Mononuclear cell (primary cell): ENCODE results near the gene SNX20. TPM values are rescaled to one million over a fixed set of nuclear protein-coding genes. Genes with fewer than 3 reads are reported as not detected.

Source experiments
- H3K27me3 ChIP-seq: 2 replicates; pipeline ENCODE4 v1.6.0; 2011; ENCODE audit warnings: low read length, control low read depth; ENCODE audit not compliant: insufficient read depth
- H3K4me1 ChIP-seq: 2 replicates; pipeline ENCODE4 v1.5.1; 2011; ENCODE audit warnings: mild to moderate bottlenecking, low read length, control low read depth; ENCODE audit not compliant: insufficient read depth
- H3K4me3 ChIP-seq: 2 replicates; pipeline ENCODE4 v1.5.1; 2011; ENCODE audit warnings: mild to moderate bottlenecking, low read length, moderate library complexity
- H3K9me3 ChIP-seq: 2 replicates; pipeline ENCODE4 v1.5.1; 2011; ENCODE audit warnings: low read depth, mild to moderate bottlenecking, control low read depth, low read length
- total RNA-seq: library from RNA; depleted of rRNA; stranded (reverse); fragments of >200 nt; gene quantifications from one replicate; pipeline ENCODE4 v1.2.3, GENCODE V29; 2012

The SNX20 gene
- total RNA-seq, 1 donor, result 24.3 TPM

DNA sequence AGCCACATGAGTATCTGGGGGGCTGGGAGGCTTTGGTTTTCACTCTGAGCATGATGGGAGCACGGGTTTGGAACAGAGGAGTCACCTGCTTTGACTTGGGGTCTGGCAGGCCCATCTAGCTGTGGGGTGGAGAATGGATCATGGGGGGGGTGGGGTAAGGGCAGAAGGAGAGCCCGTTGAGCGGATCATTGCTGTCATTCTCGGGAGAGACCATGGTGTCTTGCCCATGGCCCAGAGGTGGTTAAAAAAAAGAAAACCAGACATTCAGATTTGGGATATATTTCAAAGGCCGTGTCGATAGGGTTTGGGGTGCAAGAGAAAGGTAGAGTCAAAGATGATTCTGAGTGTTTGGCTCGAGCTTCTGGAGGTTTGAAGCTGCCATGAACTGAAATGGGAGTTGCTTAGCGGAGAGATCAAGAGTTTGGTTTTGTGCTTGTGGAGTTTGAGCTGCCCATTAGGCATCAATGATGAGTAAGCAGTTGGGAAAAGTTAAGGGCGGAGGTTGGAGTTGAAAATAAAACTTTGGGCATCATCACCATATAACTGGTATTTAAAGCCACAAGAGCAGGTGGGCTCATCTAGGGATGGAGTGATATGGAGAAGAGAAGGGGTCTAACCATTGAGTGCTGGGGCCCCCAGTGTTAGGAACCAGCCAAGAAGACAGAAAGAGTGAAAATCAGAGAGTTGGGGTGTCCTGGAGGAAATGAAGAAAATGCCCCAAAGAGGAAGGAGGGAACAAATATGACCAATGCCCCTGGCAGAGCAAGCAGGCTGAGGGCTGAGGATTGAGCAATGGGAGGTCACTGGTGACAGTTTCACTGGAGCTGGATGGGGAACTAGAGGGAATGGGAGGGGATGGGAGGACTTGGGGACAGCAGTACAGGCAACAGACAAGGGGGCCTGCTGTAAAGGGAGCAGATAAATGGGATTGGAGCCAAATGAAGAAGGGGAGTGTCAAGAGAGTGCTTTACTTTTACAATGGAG is 14.2 kb upstream of the SNX20 start:
- peaks cover 74% of the 10 kb centered on the region for H3K4me1 ChIP-seq
- peak overlapping the region; percentile 68 for H3K4me3 ChIP-seq
- no peaks in the 10 kb centered on the region for H3K9me3 ChIP-seq
- no peaks in the 10 kb centered on the region for H3K27me3 ChIP-seq

DNA sequence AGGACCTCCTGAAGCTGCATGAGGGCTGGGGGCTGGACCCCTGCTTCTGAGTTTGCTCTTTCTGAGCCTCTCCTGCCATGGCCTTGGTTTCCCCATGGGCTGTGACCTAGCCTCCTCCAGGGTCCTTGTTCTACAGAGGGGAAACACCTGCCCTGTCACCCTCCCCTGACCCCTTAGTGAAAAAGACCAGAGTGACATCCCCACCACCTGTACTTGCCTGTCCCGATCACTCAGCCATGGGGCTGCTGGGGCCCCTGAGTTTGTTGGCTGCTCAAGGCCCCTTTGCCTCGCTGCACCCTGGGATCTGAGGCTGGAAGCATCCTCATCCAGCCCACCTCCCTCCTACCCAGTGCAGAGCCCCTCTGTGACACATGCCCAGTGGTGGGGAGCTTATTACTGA is 13.1 kb upstream of the SNX20 start:
- Histone ChIP-seq H3K9me3 (no peaks in the 10 kb centered on the region), H3K27me3 (no peaks in the 10 kb centered on the region), H3K4me3 (peak overlapping the region; percentile 68), H3K4me1 (peaks cover 63% of the 10 kb centered on the region)

DNA sequence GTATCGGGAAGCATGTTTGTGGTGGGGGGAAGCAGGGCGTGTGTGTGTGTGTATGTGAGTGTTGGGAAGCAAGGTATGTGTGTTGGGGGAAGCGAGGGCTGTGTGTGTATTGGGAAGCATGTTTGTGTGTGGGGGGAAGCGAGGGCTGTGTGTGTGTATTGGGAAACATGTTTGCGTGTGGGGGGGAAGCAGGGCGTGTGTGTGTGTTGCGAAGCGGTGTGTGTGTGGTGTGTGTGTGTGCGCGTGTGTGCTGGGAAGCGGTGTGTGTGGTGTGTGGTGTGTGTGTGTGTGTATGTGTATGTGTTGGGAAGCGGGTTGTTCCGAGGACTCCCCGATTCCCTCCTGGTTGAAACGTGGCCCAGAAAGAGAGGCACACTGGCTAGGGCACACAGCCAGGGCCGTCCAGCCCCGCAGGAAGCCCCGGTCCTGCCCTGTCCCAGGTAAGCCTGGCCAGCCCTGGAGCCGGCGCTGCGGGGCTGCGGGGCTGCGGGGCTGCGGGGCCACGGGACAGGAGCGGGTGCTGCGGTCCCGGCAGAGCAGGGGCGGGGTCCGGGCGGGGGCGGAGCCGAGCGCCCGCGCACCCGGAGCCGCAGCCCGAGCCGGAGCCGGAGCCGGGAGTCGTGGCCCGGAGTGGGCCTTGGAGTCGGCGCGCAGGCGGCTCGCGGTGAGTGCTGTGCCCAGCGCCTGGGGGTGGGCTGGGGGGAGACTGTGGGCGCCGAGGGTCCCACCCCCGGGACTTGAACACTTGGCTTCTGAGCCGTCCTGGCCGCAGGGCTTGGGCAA is 12.1 kb upstream of the SNX20 start, which contains the start of gene NOD2:
TSS of gene NOD2 (plus strand) at position 608 of the 783 bp plus-strand sequence. CDS start 5,890 bp downstream, outside the sequence.
- H3K4me3 ChIP-seq, result peak within 1 kb of the TSS; percentile 68

DNA sequence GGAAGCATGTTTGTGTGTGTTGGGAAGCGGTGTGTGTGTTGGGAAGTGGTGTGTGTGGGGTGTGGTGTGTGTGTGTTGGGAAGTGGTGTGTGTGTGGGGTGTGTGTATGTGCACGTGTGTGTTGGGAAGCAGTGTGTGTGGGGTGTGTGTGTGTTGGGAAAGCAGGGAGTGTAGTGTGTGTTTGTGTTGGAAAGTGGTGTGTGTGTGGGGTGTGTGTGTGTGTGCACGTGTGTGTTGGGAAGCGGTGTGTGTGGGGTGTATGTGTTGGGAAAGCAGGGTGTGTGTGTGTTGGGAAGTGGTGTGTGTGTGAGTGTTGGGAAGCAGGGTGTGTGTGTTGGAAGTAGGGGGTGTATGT is 11.5 kb upstream of the SNX20 start:
- Histone ChIP-seq H3K4me1 (peaks cover 54% of the 10 kb centered on the region), H3K9me3 (no peaks in the 10 kb centered on the region), H3K4me3 (no peak overlapping the region), H3K27me3 (no peaks in the 10 kb centered on the region)

More for the DNA sequence above, 12.1 kb upstream of the SNX20 start, which contains the start of gene NOD2:
- Histone ChIP-seq H3K4me1 (peaks cover 55% of the 10 kb centered on the region), H3K27me3 (no peaks in the 10 kb centered on the region), H3K9me3 (no peaks in the 10 kb centered on the region)

DNA sequence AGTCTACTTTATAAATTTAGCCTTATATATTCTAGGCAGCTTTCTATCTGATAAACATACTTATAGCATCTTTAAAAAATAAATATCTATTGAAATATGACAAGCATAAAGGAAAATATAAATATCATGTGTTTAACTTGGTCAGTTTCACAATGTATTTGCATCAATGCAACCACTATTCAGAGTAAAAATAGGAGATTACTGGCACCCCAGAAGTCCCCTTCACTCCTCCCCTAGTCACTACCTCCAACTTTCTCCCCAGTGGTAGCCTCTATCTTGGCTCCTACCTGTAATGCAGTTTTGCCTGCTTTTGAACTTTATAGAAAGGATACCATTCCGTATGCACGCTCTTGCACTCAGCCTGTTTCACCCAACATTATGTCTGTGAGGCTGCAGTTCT is 9.1 kb upstream of the SNX20 start:
- Histone ChIP-seq H3K4me1 (peaks cover 56% of the 10 kb centered on the region), H3K4me3 (no peak overlapping the region)

DNA sequence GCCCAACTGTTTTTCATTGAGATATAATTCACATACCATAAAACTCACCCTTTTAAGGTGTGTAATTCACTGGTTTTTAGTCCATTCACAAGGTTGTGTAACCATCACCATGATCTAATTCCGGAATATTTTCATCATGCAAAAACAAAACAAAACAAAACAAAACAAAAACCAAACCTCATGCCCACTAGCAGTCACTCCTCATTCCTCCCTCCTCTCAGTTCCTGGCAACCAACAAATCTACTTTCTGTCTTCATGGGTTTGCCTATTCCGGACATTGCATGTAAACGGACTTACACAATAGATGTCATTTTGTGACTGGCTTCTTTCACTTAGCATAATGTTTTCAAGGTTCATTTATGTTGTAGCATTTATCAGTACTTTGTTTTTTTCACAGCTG is 7.8 kb upstream of the SNX20 start:
- H3K9me3 ChIP-seq, result no peaks in the 10 kb centered on the region
- H3K4me3 ChIP-seq, result no peak overlapping the region
- H3K27me3 ChIP-seq, result no peaks in the 10 kb centered on the region
- peaks cover 56% of the 10 kb centered on the region for H3K4me1 ChIP-seq

More for the DNA sequence above, 9.1 kb upstream of the SNX20 start:
- Histone ChIP-seq H3K9me3 (no peaks in the 10 kb centered on the region), H3K27me3 (no peaks in the 10 kb centered on the region)

DNA sequence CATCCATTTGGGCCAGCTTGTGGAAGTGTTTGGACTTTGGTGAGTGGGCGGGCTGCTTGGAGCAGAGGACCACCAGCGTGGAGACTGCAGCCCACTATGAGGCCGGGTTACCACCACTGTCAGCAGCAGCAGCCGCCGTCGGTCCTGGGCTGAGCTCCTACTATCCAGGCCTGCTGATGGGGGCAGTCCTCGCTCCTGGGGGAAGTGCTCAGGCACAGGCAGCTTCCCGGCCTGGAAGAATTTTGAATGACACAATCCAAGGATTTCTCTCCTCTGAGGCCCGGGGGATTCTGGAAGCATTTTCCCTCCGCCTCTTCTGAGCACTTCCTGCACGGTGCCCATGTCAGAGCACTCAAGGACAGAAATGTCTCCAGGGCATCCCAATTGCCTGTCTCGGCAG is 7.0 kb upstream of the SNX20 start:
- Histone ChIP-seq H3K27me3 (no peaks in the 10 kb centered on the region), H3K4me1 (peaks cover 59% of the 10 kb centered on the region), H3K4me3 (no peak overlapping the region), H3K9me3 (no peaks in the 10 kb centered on the region)

DNA sequence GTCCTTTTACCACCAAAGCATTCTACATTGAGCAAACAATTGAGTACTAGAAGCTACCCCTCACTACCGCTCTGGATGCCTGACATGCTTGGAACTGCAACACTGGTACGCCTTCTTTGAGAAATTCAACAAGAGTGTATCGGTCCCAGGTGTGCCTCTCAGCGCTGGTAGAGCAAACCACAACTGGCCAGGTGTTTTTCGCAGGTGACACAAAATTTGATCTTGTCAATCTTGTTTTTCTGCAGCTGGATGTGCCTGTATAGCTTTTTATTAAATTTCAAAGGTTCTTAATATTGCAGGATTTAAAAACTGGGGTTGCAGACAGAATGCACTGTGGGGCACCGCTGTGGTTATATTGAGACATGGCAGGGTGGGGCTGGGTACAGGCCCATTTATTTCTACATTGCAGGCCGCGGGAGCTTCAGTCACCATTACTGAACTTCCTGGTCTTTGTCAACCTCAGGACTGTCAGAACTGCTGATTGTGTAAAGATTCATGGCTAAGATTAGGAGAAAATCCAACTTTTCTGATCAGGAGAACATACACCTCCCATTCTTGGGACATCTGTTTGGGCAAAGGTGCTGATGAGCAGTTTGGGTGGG is 4.5 kb upstream of the SNX20 start:
- Histone ChIP-seq H3K4me1 (peaks cover 73% of the 10 kb centered on the region), H3K27me3 (no peaks in the 10 kb centered on the region), H3K9me3 (no peaks in the 10 kb centered on the region), H3K4me3 (no peak overlapping the region)

DNA sequence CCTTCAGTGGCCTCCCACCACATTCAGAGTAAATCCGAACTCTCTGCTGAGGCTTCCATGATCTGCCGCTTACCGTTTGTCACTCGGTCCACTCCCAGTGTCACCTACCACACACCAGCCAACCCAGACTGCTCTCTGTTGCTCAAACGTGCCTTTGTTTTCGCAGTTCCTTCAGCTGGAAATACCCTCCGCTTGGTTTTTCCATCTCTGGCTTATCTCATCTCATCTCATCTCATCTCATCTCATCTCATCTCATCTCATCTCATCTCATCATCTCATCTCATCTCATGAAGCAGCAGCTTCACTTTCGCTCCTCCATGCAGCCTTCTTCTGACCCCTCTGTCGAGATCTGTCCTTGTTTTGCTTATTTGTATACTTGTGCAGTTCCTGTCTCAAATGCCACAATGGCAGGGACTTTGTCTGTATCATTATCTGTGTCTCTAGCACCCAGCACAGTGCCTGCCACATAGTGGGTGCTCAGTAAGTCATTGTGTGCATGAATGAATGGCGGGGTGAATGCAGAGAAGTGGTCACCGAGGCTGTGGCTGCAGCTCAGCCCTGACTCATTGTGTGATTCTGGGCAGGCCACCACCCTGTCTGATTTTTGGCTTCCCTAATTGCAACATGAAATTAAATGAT is 3.8 kb upstream of the SNX20 start:
- peaks cover 80% of the 10 kb centered on the region for H3K4me1 ChIP-seq
- no peaks in the 10 kb centered on the region for H3K27me3 ChIP-seq
- H3K9me3 ChIP-seq, result no peaks in the 10 kb centered on the region
- no peak overlapping the region for H3K4me3 ChIP-seq

DNA sequence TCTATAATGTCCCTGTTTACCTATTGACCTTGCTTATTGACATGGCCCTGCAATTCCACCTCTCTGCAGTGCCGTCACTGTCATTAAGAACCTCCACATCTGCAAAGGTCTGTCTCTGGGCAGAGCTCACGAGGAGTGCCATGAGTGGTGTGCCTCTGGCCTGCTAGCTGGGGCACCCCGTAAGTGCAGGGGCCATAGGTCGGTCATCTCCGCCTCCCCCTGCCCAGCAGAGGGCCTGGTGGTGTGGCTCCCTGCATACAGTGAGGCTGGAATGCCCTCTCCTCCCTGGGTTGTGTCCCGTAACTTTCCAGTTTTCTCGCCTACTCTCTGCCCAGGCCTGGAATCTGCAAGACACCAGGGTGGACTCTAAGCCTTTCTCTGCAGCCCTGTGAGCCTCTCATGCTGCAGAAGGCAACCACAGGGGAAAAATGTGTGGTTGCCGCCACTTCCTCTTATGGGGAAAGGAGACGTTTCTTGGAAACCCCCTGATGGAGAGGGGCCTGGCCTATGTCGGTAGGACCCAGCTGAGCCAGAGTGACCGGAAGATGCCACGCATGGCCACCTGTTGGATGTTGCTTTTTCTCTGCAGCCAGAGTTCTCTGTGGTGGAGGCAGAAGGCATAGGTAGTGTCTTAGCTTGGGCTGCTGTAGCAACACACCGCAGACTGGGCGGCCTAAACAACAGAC is 2.7 kb upstream of the SNX20 start:
- Histone ChIP-seq H3K27me3 (no peaks in the 10 kb centered on the region), H3K9me3 (no peaks in the 10 kb centered on the region), H3K4me1 (peaks cover 91% of the 10 kb centered on the region), H3K4me3 (no peak overlapping the region)

DNA sequence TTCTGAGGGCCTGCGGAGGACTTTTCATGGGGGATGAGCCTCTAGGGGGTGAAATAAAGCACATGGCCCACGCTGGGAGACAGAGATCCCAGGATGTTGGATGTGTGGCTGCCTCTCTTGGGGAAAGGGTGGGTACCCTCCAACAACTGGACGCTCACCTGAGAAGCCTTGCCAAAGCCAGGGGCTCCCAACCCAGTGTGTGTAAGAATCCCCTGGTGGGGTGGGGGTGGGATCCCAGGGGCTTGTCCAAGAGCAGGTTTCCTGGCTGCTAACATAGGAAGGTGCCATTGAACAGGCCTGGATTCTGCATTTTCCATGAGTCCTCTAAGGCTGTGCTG is 587 bp downstream of the SNX20 start:
- peak overlapping the region; percentile 77 for H3K4me3 ChIP-seq
- no peaks in the 10 kb centered on the region for H3K9me3 ChIP-seq
- peaks cover 83% of the 10 kb centered on the region for H3K4me1 ChIP-seq
- no peaks in the 10 kb centered on the region for H3K27me3 ChIP-seq

DNA sequence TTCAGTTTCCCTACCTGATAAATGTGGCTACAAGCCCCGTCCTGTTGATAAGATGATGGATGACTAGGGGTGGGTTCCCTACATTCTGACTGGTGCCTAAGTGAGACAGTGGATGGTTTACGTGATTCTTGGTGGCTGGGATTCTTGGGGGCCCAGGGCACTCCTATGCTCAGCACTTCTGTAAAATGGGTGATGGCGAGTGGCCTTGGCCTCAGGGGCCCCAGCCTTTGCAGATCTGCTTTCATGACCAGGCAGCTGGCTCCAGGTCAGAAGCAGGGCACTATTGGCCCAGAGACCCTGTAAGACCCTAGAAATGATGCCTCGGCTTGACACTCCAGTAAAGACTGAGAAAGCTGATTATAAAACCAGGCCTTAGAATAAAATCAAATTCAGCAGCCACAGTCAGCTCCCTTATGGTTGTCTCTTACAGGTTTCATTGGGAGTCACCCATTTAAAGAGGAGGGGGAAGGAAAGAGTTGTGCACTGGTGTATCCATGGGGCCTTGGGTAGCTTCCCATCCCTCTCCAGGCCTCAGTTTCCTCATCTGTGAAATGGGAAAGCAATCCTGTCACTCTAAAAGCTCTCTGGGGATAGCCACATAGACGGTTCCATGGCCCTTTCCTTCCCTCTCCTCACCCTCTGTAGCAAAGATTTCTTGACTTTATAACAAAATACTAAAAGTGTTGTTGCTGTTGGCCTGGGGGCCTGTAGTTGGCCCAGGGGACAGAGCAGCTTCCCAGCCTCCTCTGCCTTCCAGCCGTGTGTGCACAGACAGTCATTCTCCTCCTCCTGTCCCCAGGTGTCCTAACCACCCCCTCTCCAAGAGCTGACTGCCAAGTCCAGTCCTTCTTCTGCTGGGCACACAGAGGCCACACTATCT is 1.2 kb downstream of the SNX20 start:
- Histone ChIP-seq H3K4me3 (peak overlapping the region; percentile 77), H3K4me1 (peaks cover 77% of the 10 kb centered on the region), H3K27me3 (no peaks in the 10 kb centered on the region), H3K9me3 (no peaks in the 10 kb centered on the region)

DNA sequence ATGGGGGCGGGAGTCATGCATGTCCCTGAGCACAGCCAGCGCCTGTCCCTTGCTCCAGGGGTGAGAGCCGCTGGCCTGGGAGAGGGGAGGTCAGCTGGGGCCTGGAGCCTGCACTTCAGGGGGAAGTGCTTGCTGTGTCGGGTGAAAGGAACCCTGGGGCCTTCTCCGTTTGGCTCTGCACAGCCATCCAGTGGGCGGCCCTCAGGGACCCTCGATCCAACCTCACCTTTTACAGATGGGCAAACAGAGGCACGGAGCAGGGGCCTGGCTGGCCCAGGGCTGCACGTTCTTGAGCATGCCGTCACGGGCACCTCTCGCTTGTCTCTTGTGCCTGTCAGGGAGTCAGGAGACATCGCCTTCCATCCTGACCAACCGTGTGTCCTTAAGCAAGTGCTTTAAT is 1.8 kb downstream of the SNX20 start:
- Histone ChIP-seq H3K4me3 (peak overlapping the region; percentile 77), H3K4me1 (peaks cover 70% of the 10 kb centered on the region), H3K9me3 (no peaks in the 10 kb centered on the region), H3K27me3 (no peaks in the 10 kb centered on the region)
